Neural progenitor cell (in vitro differentiated cells): ENCODE results near the gene RPTOR. TPM values are rescaled to one million over a fixed set of nuclear protein-coding genes. Genes with fewer than 3 reads are reported as not detected.

Source experiments
- DNase-seq: peaks from one replicate; pipeline ENCODE4 v3.0.0-alpha.2; 2016; ENCODE audit warnings: low spot score
- H2AFZ ChIP-seq: fragments of 200-600 bp; sonication (generic); replicated peaks from 2 replicates; pipeline ENCODE4 v1.6.1; 2016; ENCODE audit warnings: antibody characterized with exemption
- H3F3A ChIP-seq: fragments of 200-600 bp; sonication (generic); 2 replicates; pipeline ENCODE4 v1.6.1; 2016; ENCODE audit warnings: antibody characterized with exemption, low read depth
- H3K27ac ChIP-seq: fragments of 200-600 bp; sonication (generic); 2 replicates; pipeline ENCODE4 v1.5.1; 2016; ENCODE audit warnings: mild to moderate bottlenecking
- H3K27me3 ChIP-seq: fragments of 200-600 bp; sonication (generic); 2 replicates; pipeline ENCODE4 v1.6.1; 2016; ENCODE audit warnings: mild to moderate bottlenecking, moderate library complexity
- H3K36me3 ChIP-seq: fragments of 200-600 bp; sonication (generic); 2 replicates; pipeline ENCODE4 v1.5.1; 2016
- H3K4me1 ChIP-seq: fragments of 200-600 bp; sonication (generic); 2 replicates; pipeline ENCODE4 v1.6.1; 2016; ENCODE audit warnings: mixed run types
- H3K4me2 ChIP-seq: fragments of 200-600 bp; sonication (generic); 2 replicates; pipeline ENCODE4 v1.6.1; 2016
- H3K4me3 ChIP-seq: fragments of 200-600 bp; sonication (generic); 2 replicates; pipeline ENCODE4 v1.5.1; 2016
- H3K79me2 ChIP-seq: fragments of 200-600 bp; sonication (generic); 2 replicates; pipeline ENCODE4 v1.6.1; 2016; ENCODE audit warnings: low read depth
- H3K9ac ChIP-seq: fragments of 200-600 bp; sonication (generic); 2 replicates; pipeline ENCODE4 v1.6.1; 2016
- H3K9me3 ChIP-seq: fragments of 200-600 bp; sonication (generic); 2 replicates; pipeline ENCODE4 v1.5.1; 2016; ENCODE audit warnings: low read depth
- H4K20me1 ChIP-seq: fragments of 200-600 bp; sonication (generic); 2 replicates; pipeline ENCODE4 v1.6.1; 2016; ENCODE audit warnings: low read depth
- H3K27ac Mint-ChIP-seq: 3 replicates; pipeline ENCODE4 v1.8.0; 2021; ENCODE audit warnings: mixed read lengths
- H3K27me3 Mint-ChIP-seq: 2 replicates; pipeline ENCODE4 v1.8.0; 2022; ENCODE audit warnings: low read depth, mild to moderate bottlenecking, inconsistent platforms, moderate library complexity, mixed read lengths; ENCODE audit not compliant: insufficient read depth
- H3K36me3 Mint-ChIP-seq: 3 replicates; pipeline ENCODE4 v1.8.0; 2021; ENCODE audit warnings: mixed read lengths
- H3K4me1 Mint-ChIP-seq: 3 replicates; pipeline ENCODE4 v1.8.0; 2021; ENCODE audit warnings: mixed read lengths
- H3K4me3 Mint-ChIP-seq: 3 replicates; pipeline ENCODE4 v1.8.0; 2021; ENCODE audit warnings: mild to moderate bottlenecking, moderate library complexity, mixed read lengths
- H3K9me3 Mint-ChIP-seq: 3 replicates; pipeline ENCODE4 v1.8.0; 2020; ENCODE audit warnings: mixed read lengths
- EZH2 ChIP-seq: fragments of 200-600 bp; sonication (generic); IDR thresholded peaks from 2 replicates; pipeline ENCODE4 v1.6.1; 2017; ENCODE audit warnings: antibody characterized with exemption, mild to moderate bottlenecking, moderate library complexity
- EZH2phosphoT487 ChIP-seq: fragments of 200-600 bp; sonication (generic); IDR thresholded peaks from 2 replicates; pipeline ENCODE4 v1.6.1; 2017; ENCODE audit warnings: antibody characterized with exemption
- total RNA-seq: library from RNA; depleted of rRNA; stranded (reverse); fragments of >200 nt; gene quantifications from 2 replicates; pipeline ENCODE4 v1.2.3, GENCODE V29; 2015; ENCODE audit warnings: low replicate concordance
- TF ChIP-seq, protein P1 (sequence below): fragments of 200-600 bp; sonication (generic); IDR thresholded peaks from 2 replicates; pipeline ENCODE4 v1.5.1; 2017; ENCODE audit warnings: antibody characterized with exemption, mild to moderate bottlenecking

RPTOR gene
- total RNA-seq, 1 donor from 2014 or later, result 7.4 TPM

- peaks cover 15% of the 10 kb centered on the region for H3K4me1 Mint-ChIP-seq
- Histone ChIP-seq H3K9ac (no peak overlapping the region), H4K20me1 (no peaks in the 10 kb centered on the region), H3K4me1 (peaks cover 6% of the 10 kb centered on the region), H3K4me3 (no peak overlapping the region), H3K27me3 (no peaks in the 10 kb centered on the region), H3K36me3 (no peaks in the 10 kb centered on the region), H2AFZ (no peak overlapping the region), H3F3A (no peaks in the 10 kb centered on the region), H3K79me2 (no peaks in the 10 kb centered on the region), H3K4me2 (no peak overlapping the region), H3K27ac (no peak overlapping the region), H3K9me3 (no peaks in the 10 kb centered on the region)
- no peak overlapping the region for H3K27ac Mint-ChIP-seq
- H3K36me3 Mint-ChIP-seq, result peaks cover 13% of the 10 kb centered on the region
- TF ChIP-seq EZH2phosphoT487 (no peak), EZH2 (no peak)
- TF ChIP-seq, protein P1, sequence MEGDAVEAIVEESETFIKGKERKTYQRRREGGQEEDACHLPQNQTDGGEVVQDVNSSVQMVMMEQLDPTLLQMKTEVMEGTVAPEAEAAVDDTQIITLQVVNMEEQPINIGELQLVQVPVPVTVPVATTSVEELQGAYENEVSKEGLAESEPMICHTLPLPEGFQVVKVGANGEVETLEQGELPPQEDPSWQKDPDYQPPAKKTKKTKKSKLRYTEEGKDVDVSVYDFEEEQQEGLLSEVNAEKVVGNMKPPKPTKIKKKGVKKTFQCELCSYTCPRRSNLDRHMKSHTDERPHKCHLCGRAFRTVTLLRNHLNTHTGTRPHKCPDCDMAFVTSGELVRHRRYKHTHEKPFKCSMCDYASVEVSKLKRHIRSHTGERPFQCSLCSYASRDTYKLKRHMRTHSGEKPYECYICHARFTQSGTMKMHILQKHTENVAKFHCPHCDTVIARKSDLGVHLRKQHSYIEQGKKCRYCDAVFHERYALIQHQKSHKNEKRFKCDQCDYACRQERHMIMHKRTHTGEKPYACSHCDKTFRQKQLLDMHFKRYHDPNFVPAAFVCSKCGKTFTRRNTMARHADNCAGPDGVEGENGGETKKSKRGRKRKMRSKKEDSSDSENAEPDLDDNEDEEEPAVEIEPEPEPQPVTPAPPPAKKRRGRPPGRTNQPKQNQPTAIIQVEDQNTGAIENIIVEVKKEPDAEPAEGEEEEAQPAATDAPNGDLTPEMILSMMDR, result no peak
- H3K9me3 Mint-ChIP-seq, result no peaks in the 10 kb centered on the region
- H3K4me3 Mint-ChIP-seq, result no peak overlapping the region
- peaks cover 7% of the 10 kb centered on the region for H3K27me3 Mint-ChIP-seq
- no peak for DNase-seq
Observed at GRCh38 chr17:80851277-80851925, 306.8 kb downstream of the RPTOR start.

GRCh38 chr17:80852476-80853015, 307.9 kb downstream of the RPTOR start:
- H3K4me1 ChIP-seq, result peaks cover 6% of the 10 kb centered on the region
- H3K4me1 Mint-ChIP-seq, result peaks cover 15% of the 10 kb centered on the region
- no peak overlapping the region for H3K27ac ChIP-seq
- no peak overlapping the region for H3K4me3 ChIP-seq
- H3K9me3 Mint-ChIP-seq, result no peaks in the 10 kb centered on the region
- H3K27me3 Mint-ChIP-seq, result peaks cover 7% of the 10 kb centered on the region
- no peak overlapping the region for H3K4me3 Mint-ChIP-seq
- H3F3A ChIP-seq, result no peaks in the 10 kb centered on the region
- H3K9me3 ChIP-seq, result no peaks in the 10 kb centered on the region
- no peak for TF ChIP-seq EZH2phosphoT487
- TF ChIP-seq, protein P1, result no peak
- peaks cover 10% of the 10 kb centered on the region for H3K36me3 Mint-ChIP-seq
- no peak overlapping the region for H3K4me2 ChIP-seq
- no peaks in the 10 kb centered on the region for H4K20me1 ChIP-seq
- no peak overlapping the region for H3K9ac ChIP-seq
- no peak overlapping the region for H2AFZ ChIP-seq
- no peak for DNase-seq
- H3K27me3 ChIP-seq, result no peaks in the 10 kb centered on the region
- H3K27ac Mint-ChIP-seq, result no peak overlapping the region
- no peaks in the 10 kb centered on the region for H3K79me2 ChIP-seq
- H3K36me3 ChIP-seq, result no peaks in the 10 kb centered on the region

- Mint-ChIP-seq H3K27me3 (peaks cover 6% of the 10 kb centered on the region), H3K9me3 (no peaks in the 10 kb centered on the region), H3K4me1 (peaks cover 15% of the 10 kb centered on the region), H3K36me3 (peaks cover 10% of the 10 kb centered on the region), H3K27ac (no peak overlapping the region), H3K4me3 (no peak overlapping the region)
- H3K4me1 ChIP-seq, result peaks cover 6% of the 10 kb centered on the region
- no peaks in the 10 kb centered on the region for H3K27me3 ChIP-seq
- no peak overlapping the region for H3K9ac ChIP-seq
- no peak overlapping the region for H3K27ac ChIP-seq
- no peak overlapping the region for H2AFZ ChIP-seq
- no peaks in the 10 kb centered on the region for H4K20me1 ChIP-seq
- no peaks in the 10 kb centered on the region for H3F3A ChIP-seq
- H3K79me2 ChIP-seq, result no peaks in the 10 kb centered on the region
- no peak overlapping the region for H3K4me2 ChIP-seq
- H3K36me3 ChIP-seq, result no peaks in the 10 kb centered on the region
- H3K9me3 ChIP-seq, result no peaks in the 10 kb centered on the region
- TF ChIP-seq EZH2 (no peak), EZH2phosphoT487 (no peak)
- TF ChIP-seq, protein P1, result no peak
- no peak overlapping the region for H3K4me3 ChIP-seq
- no peak for DNase-seq
Observed at GRCh38 chr17:80853076-80853475, 308.4 kb downstream of the RPTOR start.
